GM13976 (cell line): ENCODE data around the gene TOM1.

Source experiments
- DNase-seq: peaks from one replicate; pipeline ENCODE4 v3.0.0; 2012; ENCODE audit warnings: low spot score
- in situ Hi-C: fragments of 300-500 bp; cut with MboI; formaldehyde crosslinking; loops from one replicate; pipeline ENCODE4 v1.12.0; 2022; ENCODE audit warnings: low sequenced_read_pairs, mixed read lengths, inconsistent platforms; ENCODE audit not compliant: unreplicated experiment
- TF ChIP-seq, protein P1 (sequence below): IDR thresholded peaks from 2 replicates; pipeline ENCODE4 v1.5.1; 2012; ENCODE audit warnings: borderline replicate concordance, mild to moderate bottlenecking; ENCODE audit not compliant: insufficient read depth; ENCODE audit errors: extremely low read depth, missing control alignments, control extremely low read depth

TOM1 gene

GRCh38 chr22:35311551-35311999, 11.9 kb downstream of the TOM1 start:
- DNase-seq = peak; percentile 23
- in situ Hi-C loops = no loop called here
- TF ChIP-seq, protein P1, sequence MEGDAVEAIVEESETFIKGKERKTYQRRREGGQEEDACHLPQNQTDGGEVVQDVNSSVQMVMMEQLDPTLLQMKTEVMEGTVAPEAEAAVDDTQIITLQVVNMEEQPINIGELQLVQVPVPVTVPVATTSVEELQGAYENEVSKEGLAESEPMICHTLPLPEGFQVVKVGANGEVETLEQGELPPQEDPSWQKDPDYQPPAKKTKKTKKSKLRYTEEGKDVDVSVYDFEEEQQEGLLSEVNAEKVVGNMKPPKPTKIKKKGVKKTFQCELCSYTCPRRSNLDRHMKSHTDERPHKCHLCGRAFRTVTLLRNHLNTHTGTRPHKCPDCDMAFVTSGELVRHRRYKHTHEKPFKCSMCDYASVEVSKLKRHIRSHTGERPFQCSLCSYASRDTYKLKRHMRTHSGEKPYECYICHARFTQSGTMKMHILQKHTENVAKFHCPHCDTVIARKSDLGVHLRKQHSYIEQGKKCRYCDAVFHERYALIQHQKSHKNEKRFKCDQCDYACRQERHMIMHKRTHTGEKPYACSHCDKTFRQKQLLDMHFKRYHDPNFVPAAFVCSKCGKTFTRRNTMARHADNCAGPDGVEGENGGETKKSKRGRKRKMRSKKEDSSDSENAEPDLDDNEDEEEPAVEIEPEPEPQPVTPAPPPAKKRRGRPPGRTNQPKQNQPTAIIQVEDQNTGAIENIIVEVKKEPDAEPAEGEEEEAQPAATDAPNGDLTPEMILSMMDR = no peak

GRCh38 chr22:35312198-35313059, 12.7 kb downstream of the TOM1 start:
- TF ChIP-seq, protein P1 = no peak
- in situ Hi-C loops = no loop called here
- DNase-seq = peak; percentile 27

DNA sequence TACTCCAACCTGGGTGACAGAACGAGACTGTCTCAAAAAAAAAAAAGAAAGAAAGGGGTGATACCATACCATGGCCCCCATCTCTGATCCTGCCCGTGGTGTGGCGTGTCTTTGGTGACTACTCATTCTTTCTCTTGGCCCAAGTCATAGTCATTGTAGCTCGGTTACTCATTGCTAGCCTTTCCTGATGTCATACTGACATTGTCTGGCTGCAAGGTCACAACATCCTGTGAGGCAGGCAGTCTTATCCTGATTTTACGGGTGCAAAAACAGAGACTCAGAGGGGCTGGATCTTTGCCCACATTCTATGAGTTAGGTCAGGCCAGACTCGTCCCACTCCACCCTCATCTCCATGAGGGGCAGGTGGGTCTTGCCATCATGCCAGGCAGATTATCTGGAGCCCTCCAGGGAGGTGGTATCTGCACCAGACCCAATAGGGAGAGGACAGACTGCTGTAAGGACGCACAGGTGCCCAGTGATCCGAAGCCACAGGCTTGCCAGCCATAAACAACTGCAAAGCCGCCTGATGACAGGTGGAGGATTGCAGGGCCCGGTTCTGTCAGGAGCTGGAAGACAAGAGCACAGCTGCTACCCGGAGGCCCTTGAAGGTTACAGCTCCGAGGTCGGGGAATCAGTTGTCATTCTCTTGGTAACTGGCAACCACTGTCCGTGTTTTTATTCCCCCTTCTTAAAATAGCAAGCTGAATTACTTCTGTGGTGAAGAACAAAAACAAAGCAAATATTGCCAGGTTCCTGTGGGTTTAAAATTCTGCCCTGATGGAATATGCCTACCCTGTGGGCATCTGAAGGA, 13.8 kb downstream of the TOM1 start:
- in situ Hi-C loops = no loop called here
- DNase-seq = peak; percentile 34
- TF ChIP-seq, protein P1 = no peak

GRCh38 chr22:35314161-35314942, 14.7 kb downstream of the TOM1 start:
- no peak for DNase-seq
- TF ChIP-seq, protein P1 = no peak
- in situ Hi-C loops = no loop called here

GRCh38 chr22:35315141-35315854, 15.6 kb downstream of the TOM1 start:
- TF ChIP-seq, protein P1 = no peak
- in situ Hi-C loops = no loop called here

More at GRCh38 chr22:35315141-35315854, 15.6 kb downstream of the TOM1 start:
- DNase-seq = no peak
